RPMI8226 (cell line): ENCODE results near the gene RABEP1.

Experiments
- DNase-seq: peaks from one replicate; pipeline ENCODE4 v3.0.0-alpha.2; 2015

RABEP1 gene

GRCh38 chr17:5362162-5362811 lies 80.2 kb downstream of the RABEP1 start:
- DNase-seq: no peak

DNA sequence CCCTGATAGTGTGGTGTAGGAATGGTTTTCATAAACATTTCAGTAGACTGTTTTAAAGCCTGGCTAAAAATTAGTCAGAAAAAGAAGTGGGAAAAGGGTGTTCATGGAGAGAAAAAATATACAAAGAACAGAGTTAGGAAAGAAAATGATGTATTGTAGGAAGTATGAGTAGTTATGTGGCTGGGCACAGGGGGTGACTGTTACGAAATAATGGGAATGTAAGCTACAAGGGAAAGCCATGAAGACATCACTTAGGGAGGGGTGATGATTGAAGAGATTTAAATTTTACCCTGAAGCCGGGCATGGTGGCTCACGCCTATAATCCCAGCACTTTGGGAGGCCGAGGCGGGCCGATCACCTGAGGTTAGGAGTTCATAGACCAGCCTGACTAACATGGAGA lies 82.1 kb downstream of the RABEP1 start:
- no peak for DNase-seq

- no peak for DNase-seq
These were observed 82.6 kb downstream of the RABEP1 start for GRCh38 chr17:5364696-5365095.

- DNase-seq: no peak
These were observed 83.7 kb downstream of the RABEP1 start for GRCh38 chr17:5365831-5366230.

DNA sequence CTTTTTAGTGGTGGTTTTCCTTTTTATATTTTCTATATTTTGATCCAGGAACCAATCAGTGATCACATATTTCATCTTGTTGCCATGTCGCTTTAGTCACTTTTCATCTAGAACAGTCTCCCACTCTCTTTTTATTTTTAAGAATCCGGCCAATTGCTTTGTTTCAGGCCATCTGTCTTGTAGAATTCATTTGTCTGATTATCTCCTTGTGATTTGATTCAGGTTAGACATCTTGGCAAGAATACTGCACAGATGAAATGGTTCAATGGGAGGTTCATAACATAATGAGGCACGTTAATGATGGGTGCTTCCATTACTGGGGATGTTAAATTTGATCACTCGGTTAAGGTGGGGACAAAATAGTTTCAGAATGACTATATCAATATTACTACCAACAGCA lies 88.3 kb downstream of the RABEP1 start:
- no peak for DNase-seq

DNA sequence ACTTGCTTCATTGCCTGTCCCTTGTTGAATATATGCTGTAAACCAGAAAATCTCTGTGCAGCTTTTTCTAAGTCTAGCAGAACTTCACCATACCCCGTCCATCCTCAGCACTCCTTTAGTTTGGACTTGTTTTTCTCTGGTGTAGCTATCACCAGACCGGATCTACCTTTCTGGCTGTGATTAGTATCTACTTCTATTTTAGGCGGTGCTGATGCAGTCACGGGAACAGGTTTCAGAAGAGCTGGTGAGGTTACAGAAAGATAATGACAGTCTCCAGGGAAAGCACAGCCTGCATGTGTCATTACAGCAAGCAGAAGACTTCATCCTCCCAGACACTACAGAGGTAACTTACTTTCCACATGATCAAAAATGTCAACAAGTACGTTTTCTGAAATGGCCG lies 91.0 kb downstream of the RABEP1 start:
- DNase-seq: peak; percentile 30

DNA sequence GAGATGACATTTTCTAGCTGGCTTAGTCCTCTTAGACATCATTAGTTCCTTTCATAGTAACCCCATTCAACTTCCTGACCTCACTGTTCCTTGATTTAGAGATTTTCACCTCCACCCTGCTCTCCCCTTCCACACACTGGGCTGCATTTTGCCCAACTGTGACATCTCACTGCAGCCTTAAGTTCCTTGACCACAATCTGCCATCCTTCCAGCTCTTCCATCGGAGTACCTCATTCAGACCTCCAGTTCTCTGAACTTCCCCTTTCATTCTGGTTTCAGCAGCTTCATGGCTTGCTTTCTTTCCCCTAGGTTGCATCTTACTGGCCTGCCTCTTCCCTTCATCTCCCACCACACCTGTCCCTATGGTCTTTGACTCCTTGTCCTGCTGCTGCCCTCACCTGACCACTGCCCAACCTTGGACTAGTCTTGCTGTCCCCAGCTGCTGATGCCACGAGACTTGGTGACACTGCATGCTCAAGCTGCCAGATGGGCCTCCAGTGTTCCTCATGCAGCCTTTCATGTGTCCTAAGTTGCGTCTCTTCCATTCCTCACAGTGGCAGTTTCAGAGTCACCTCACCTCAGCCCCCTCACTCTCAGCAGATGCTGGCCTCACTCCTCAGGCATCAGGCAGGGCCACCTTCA lies 96.6 kb downstream of the RABEP1 start:
- no peak for DNase-seq

GRCh38 chr17:5379351-5380107 lies 97.4 kb downstream of the RABEP1 start:
- DNase-seq: no peak

GRCh38 chr17:5380491-5381135 lies 98.5 kb downstream of the RABEP1 start:
- no peak for DNase-seq

DNA sequence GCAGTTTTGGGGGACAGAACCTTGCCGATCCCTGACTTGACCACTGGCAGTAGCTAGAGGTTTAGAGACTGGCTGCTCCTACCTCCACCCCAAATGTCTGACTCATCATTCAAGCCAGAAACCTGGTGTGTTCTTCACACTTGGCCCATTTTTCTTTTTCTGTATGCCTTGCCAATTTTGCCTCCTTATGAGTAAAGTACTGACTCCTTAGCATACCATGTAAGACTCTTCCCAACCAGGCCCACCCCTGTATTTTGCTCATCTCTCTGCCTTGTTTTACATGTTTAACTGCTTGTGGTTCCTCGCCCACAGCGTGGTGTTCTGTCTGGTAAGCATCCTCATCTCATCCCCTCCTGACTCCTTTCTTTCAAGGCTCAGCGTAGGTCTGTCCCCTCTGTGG lies 99.5 kb downstream of the RABEP1 start:
- DNase-seq: no peak

DNA sequence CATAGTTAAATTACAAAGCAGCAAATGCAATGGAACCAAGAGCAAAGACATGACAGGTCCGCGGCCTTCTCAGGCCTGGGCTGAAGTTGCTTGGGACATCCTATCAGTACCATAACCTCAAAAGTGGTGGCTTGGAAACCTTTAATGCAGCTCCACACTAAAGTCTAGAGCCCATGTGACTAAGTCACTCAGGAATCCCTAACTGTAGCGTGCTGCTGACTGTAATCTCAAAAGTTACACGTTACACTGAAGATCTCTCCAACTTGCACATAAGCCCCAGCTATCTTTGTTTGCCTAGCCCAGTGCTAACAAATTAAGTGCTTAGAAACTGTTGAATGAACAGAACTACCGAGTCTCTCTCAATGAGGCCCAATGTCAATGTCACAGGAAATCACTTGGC lies 109.6 kb downstream of the RABEP1 start:
- no peak for DNase-seq

DNA sequence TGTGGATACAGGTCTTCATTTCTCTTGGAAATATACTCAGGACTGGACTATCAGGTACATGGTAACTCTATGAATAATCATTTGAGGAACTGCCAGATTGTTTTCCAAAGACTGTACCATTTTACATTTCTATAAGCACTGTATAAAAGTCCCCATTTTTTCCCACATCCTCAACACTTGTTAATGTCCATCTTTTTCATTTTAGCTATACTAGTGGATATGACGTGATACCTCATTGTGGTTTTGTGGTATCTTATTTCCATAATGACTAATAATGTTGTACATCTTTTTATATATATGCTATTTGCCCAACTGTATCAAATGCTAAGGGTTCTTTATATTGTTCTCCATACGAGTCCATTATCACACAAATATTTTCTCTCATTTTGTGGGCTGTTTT lies 114.5 kb downstream of the RABEP1 start:
- DNase-seq: no peak

GRCh38 chr17:5399767-5400166 lies 117.7 kb downstream of the RABEP1 start:
- no peak for DNase-seq

DNA sequence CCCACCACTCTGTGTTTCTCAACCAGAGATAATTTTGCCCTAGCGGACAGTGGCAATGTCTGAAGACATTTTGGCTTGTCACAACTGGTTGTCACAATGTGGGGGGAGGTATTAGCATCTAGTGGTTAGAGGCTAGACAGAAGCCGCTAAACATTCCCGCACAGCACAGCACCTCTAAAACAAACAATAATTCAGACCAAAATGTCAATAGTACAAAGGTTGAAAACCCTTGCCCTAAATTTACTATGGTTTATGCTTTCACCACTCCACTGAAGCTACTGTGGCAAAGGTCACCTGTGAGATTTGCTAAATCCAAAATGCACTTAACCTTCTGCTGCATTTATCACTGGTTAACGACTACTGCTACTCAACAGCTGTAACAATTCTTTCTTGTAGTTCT lies 123.3 kb downstream of the RABEP1 start:
- DNase-seq: no peak

- DNase-seq: no peak
These were observed 126.1 kb downstream of the RABEP1 start for GRCh38 chr17:5408186-5408585.

- no peak for DNase-seq
These were observed 128.6 kb downstream of the RABEP1 start for GRCh38 chr17:5410594-5411272.

DNA sequence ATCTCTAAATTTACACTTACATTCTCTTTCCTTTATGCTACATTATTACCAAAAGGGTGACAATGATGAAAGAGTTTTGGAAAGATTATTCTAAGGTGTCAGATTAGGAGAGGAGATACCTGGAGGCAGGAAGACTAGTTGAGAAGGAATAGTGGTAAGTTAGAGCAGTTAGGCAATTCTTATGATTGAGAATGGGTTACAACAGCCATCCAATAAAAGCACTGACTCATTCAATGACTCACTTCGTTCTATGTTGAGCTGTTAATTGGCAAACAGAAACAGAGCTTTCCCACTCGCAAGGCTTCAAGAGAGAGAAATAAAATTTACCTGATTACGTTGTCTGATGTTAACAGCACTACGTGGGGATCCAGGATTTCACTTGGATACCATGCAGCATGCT lies 131.6 kb downstream of the RABEP1 start:
- no peak for DNase-seq

- DNase-seq: no peak
These were observed 134.8 kb downstream of the RABEP1 start for GRCh38 chr17:5416901-5417300.

- peak; percentile 74 for DNase-seq
These were observed 136.8 kb downstream of the RABEP1 start for GRCh38 chr17:5418858-5419355.

DNA sequence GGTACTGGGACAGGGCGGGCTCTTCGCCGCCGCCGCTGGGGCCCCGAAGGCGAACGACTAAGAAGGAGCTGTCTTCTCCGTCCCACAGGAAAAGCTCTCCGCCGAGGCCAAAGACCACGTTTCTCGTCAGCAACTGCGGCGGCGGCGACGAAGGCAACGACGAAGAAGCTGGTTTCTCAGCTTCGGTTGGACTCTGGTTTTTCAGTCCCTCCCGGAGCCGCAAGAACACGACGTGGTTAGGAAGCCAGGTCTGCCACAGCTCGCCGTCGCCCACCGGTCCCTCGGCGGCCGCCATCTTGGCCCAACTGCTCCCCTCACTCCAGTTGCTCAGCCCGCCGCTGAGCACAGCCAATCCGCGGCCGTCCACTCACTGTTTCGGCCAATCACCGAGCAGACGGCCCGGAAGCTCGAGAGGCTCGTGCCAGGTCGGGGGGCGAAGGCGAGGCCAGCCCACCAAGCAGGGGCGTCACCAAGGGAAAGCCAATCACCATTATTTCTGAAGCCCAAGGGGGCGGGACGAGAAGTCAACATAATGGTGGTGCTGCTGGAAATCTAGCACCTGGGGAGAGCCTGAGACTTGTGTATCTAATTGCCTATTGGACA lies 137.4 kb downstream of the RABEP1 start, which contains the start of gene NUP88:
TSS of gene NUP88 (minus strand) at position 307 of the 603 bp plus-strand sequence. CDS start at position 295, 12 bp downstream.
- DNase-seq: peak; percentile 90

- peak; percentile 86 for DNase-seq
These were observed 138.0 kb downstream of the RABEP1 start, which contains the start of gene RPAIN for GRCh38 chr17:5419959-5420653. Gene RPAIN (plus strand): TSS chr17:5420182. CDS start chr17:5420211, 29 bp downstream.

- DNase-seq: no peak
These were observed 140.4 kb downstream of the RABEP1 start for GRCh38 chr17:5422505-5422904.
